GM18861 (cell line): ENCODE results near the gene PLEKHO1.

Experiments
- ATAC-seq: cut with Tn5 transposase; IDR thresholded peaks from one replicate; pipeline ENCODE4 v1.9.1; 2021; ENCODE audit not compliant: unreplicated experiment

The PLEKHO1 gene

GRCh38 chr1:150150133-150151021 lies 661 bp downstream of the PLEKHO1 start:
- no peak for ATAC-seq

GRCh38 chr1:150151291-150152181 lies 1.8 kb downstream of the PLEKHO1 start:
- ATAC-seq: no peak

GRCh38 chr1:150152182-150152536 lies 2.4 kb downstream of the PLEKHO1 start:
- ATAC-seq: no peak

GRCh38 chr1:150152772-150153456 lies 3.2 kb downstream of the PLEKHO1 start:
- ATAC-seq: no peak

GRCh38 chr1:150154143-150154542 lies 4.4 kb downstream of the PLEKHO1 start:
- no peak for ATAC-seq

- ATAC-seq: no peak
These were observed 5.8 kb downstream of the PLEKHO1 start for GRCh38 chr1:150155413-150156071.

GRCh38 chr1:150156868-150157603 lies 7.3 kb downstream of the PLEKHO1 start:
- ATAC-seq: no peak

GRCh38 chr1:150159550-150159949 lies 9.8 kb downstream of the PLEKHO1 start:
- ATAC-seq: no peak

- no peak for ATAC-seq
These were observed 11.4 kb downstream of the PLEKHO1 start for GRCh38 chr1:150160964-150161621.

- no peak for ATAC-seq
These were observed 12.2 kb downstream of the PLEKHO1 start for GRCh38 chr1:150161747-150162581.

- no peak for ATAC-seq
These were observed 12.8 kb downstream of the PLEKHO1 start for GRCh38 chr1:150162582-150162861.

GRCh38 chr1:150162862-150163706 lies 13.4 kb downstream of the PLEKHO1 start:
- peak; percentile 31 for ATAC-seq

- ATAC-seq: no peak
These were observed 14.5 kb downstream of the PLEKHO1 start for GRCh38 chr1:150164224-150164623.

- no peak for ATAC-seq
These were observed 15.1 kb downstream of the PLEKHO1 start for GRCh38 chr1:150164779-150165178.

- no peak for ATAC-seq
These were observed 16.2 kb downstream of the PLEKHO1 start for GRCh38 chr1:150165622-150166612.

- peak; percentile 47 for ATAC-seq
These were observed 19.4 kb downstream of the PLEKHO1 start for GRCh38 chr1:150168960-150169601.
